Natural killer cell treated with Interleukin-12 subunit alpha and Interleukin-12 subunit beta and Interleukin-15 and Interleukin-18, amount 100 ng/mL, for 72 hours (primary cell): ENCODE data around the gene PSPC1. TPM values are rescaled to one million over a fixed set of nuclear protein-coding genes. Genes with fewer than 3 reads are reported as not detected.
"Not testable (repeated sequence)": the region's sequence is repeated elsewhere in the genome, so short reads cannot be mapped to it uniquely, and the experiment has no call there.

Experiments used
- ATAC-seq, 2 donors: fragments of 150-1000 bp; cut with Tn5 transposase in 1 of 2; sonication (Bioruptor Pico), chemical (Tn5 transposase) in 1 of 2; 2 replicates each; pipeline ENCODE4 v1.10.0; 2021
- DNase-seq: peaks from one replicate; pipeline ENCODE4 v3.0.0; 2022; ENCODE audit warnings: low spot score
- H3K27ac Mint-ChIP-seq, 2 donors: 1 replicate in 1 of 2; 2 replicates in 1 of 2; pipeline ENCODE4 v1.8.0; 2022; ENCODE audit warnings: mixed read lengths in 2 of 2, mild to moderate bottlenecking in 1 of 2, moderate library complexity in 1 of 2
- H3K27me3 Mint-ChIP-seq, 2 donors: 1 replicate in 1 of 2; 2 replicates in 1 of 2; pipeline ENCODE4 v1.8.0; 2022; ENCODE audit warnings: mixed read lengths in 2 of 2
- H3K36me3 Mint-ChIP-seq: one replicate; pipeline ENCODE4 v1.8.0; 2022; ENCODE audit warnings: mixed read lengths
- H3K4me1 Mint-ChIP-seq, 2 donors: 1 replicate in 1 of 2; 2 replicates in 1 of 2; pipeline ENCODE4 v1.8.0; 2022; ENCODE audit warnings: low read depth in 2 of 2, mixed read lengths in 2 of 2, mild to moderate bottlenecking in 1 of 2
- H3K4me3 Mint-ChIP-seq: one replicate; pipeline ENCODE4 v1.8.0; 2022; ENCODE audit warnings: mixed read lengths
- H3K9me3 Mint-ChIP-seq: 2 replicates; pipeline ENCODE4 v1.8.0; 2022; ENCODE audit warnings: mixed read lengths
- total RNA-seq, 2 donors: library from RNA; stranded (reverse); gene quantifications; one replicate each; pipeline ENCODE4 v1.2.3, GENCODE V29; 2022

PSPC1 gene
- total RNA-seq, 2 donors from 2014 or later, result 84.5 to 128 TPM

DNA sequence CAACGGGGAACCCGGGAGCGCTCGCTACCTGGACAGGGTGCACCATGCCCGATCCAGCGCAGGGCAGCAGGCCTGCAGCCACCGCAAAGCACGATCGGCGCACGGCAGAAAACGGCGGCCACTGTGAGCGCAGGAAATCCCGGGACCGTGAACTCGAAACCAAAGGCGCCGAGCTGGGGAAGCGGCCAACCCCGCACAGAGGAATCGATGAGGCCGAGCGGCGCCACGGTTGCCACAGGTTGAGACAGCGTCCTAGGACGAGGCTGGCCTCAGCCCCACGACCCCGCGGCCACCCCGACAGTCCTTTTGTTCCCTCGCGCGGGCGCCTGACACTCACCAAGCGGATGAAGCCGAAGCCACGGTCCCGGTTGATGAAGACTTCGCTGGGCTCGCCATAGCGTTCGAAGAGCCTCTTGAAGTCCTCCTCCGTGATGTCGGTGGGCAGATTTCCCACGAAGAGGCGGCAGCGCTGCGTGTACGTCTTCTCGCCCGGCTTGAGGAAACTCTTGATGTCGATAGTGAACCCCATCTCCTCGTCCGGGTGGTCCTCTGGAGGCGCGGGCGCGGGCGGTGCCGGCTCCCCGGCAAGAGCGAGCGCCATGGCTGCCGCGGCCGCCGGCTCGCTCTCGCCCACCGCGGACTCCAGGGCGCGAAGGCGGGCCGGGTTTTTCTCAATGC, 557 bp downstream of the PSPC1 start:
- peak; percentile 79 for DNase-seq
- Mint-ChIP-seq H3K4me1 (peaks cover 11 to 12% of the 10 kb centered on the region in 2 donors), H3K9me3 (no peaks in the 10 kb centered on the region), H3K36me3 (peaks cover 6% of the 10 kb centered on the region), H3K27ac (peak overlapping the region; percentile 92 to 96), H3K4me3 (peak overlapping the region; percentile 93), H3K27me3 (no peaks in the 10 kb centered on the region)
- ATAC-seq, result peak; percentile 77 to 87

DNA sequence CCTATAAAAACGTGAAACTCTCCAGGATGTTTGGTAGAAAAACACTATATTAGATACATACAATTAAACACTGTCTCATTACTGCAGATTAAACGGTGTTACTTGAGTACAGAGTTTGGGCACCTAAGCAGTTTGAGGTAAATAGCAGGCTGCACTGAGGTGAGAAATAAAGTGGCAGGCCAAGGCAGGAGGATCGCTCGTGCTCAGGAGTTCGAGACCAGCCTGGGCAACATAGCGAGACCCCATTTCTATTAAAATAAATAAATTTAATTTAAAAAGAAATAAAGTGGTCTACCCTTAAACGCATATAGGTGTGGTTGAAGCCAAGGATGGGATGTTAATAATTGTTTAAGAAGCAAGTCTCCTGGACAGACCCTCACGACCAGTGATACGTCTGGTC, 1.2 kb downstream of the PSPC1 start:
- peaks cover 6% of the 10 kb centered on the region for H3K36me3 Mint-ChIP-seq

DNA sequence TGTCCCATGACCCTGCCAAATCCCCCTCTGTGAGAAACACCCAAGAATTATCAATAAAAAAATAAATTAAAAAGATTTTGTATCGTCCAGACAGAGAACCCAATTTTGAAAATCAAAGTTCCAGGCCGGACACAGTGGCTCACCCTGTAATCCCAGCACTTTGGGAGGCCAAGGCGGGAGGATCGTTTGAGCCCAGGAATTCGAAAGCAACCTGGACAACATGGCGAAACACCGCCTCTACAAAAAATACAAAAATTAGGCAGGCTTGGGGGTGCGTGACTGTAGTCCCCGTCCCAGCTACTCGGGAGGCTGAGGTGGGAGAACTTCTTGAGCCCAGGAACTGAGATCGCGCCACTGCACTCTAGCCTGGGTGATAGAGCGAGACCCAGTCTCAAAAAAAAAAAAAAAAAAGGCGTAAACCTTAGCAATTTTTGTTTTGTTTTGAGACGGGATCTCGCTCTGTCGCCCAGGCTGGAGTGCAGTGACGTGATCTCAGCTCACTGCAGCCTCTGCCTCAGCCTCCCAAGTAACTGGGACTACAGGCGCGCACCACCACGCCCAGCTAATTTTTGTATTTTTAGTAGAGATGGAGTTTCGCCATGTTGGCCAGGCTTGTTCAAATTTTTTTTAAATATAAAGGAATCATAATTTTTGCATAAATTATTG, 1.9 kb downstream of the PSPC1 start:
- not testable (repeated sequence) for H3K36me3 Mint-ChIP-seq, DNase-seq, ATAC-seq, H3K27me3 Mint-ChIP-seq, H3K9me3 Mint-ChIP-seq
- H3K4me3 Mint-ChIP-seq, result peak overlapping the region; percentile 93
- H3K4me1 Mint-ChIP-seq, result peaks cover 12 to 14% of the 10 kb centered on the region in 2 donors
- peak overlapping the region; percentile 92 to 96 for H3K27ac Mint-ChIP-seq

More for the DNA sequence above, 1.2 kb downstream of the PSPC1 start:
- Mint-ChIP-seq H3K27ac (peak overlapping the region; percentile 92 to 96), H3K4me3 (peak overlapping the region; percentile 93), H3K9me3 (no peaks in the 10 kb centered on the region), H3K4me1 (peaks cover 11% of the 10 kb centered on the region in 2 donors), H3K27me3 (no peaks in the 10 kb centered on the region)
- ATAC-seq (no peak), DNase-seq (no peak)

DNA sequence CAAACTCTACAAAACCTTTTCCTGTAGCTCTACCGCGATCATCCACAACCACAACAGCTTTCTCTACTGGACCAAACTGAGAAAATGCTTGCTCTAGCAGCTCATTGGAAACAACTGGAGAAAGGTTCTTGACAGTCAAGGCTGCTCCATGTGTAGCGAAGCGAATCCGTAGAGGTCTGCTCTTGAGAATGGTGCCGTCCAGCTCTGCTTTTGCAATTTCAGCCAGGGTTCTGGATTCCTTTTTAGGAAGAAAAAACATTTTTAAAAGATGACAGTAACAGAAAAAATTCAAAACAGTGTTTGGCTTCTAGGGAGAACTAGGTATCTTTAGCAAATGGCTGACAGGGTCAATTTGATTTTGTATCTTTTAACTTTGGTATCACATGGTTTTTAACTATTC, 10.4 kb downstream of the PSPC1 start:
- Mint-ChIP-seq H3K4me3 (no peak overlapping the region), H3K4me1 (peaks cover 26% of the 10 kb centered on the region in 2 donors), H3K36me3 (no peaks in the 10 kb centered on the region), H3K27me3 (no peaks in the 10 kb centered on the region), H3K9me3 (no peaks in the 10 kb centered on the region), H3K27ac (no peak overlapping the region)
- DNase-seq, result no peak
- ATAC-seq, result no peak

DNA sequence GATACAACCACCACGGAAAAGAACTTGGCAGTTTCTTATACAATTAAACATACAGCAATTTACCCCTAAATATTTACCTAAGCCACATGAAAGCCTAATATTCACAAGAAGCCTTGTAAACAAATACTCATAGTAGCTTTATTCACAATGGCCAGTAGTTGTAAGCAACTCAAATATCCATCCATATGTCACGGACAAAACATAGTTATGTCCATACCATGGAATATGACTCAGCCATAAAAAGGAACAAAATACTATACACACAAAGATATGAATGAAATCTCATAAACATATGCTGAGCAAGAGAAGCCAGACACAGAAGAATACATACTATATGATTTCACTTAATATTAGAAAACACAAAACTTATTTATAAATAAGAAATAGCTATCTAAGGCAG, 12.9 kb downstream of the PSPC1 start:
- DNase-seq, result no peak
- no peaks in the 10 kb centered on the region for H3K9me3 Mint-ChIP-seq
- no peaks in the 10 kb centered on the region for H3K27me3 Mint-ChIP-seq
- no peak overlapping the region for H3K4me3 Mint-ChIP-seq
- peaks cover 21 to 25% of the 10 kb centered on the region in 2 donors for H3K4me1 Mint-ChIP-seq
- no peak overlapping the region for H3K27ac Mint-ChIP-seq
- no peaks in the 10 kb centered on the region for H3K36me3 Mint-ChIP-seq
- ATAC-seq, result no peak

DNA sequence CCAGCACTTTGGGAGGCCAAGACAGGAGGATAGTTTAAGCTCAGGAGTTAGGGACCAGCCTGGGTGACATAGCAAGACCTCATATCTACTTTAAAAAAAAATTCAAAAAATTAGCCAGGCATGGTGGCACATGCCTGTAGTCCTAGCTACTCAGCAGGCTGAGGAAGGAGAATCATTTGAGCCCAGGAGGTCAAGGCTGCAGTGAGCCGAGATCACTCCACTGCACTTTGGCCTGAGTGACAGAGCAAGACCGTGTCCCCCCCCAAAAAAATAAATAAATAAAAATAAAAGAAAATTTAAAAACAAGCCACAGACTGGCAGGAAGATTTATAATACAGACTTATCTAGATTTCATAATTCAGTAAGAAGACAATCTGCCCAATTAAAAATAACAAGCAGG, 14.8 kb downstream of the PSPC1 start:
- H3K36me3 Mint-ChIP-seq, result no peaks in the 10 kb centered on the region
- H3K4me3 Mint-ChIP-seq, result peak overlapping the region; percentile 10
- no peaks in the 10 kb centered on the region for H3K27me3 Mint-ChIP-seq
- peak overlapping the region in 1 of 2 donors; percentile 62 for H3K27ac Mint-ChIP-seq
- DNase-seq, result no peak
- H3K4me1 Mint-ChIP-seq, result peaks cover 27% of the 10 kb centered on the region in 2 donors
- ATAC-seq, result no peak
- H3K9me3 Mint-ChIP-seq, result no peaks in the 10 kb centered on the region

DNA sequence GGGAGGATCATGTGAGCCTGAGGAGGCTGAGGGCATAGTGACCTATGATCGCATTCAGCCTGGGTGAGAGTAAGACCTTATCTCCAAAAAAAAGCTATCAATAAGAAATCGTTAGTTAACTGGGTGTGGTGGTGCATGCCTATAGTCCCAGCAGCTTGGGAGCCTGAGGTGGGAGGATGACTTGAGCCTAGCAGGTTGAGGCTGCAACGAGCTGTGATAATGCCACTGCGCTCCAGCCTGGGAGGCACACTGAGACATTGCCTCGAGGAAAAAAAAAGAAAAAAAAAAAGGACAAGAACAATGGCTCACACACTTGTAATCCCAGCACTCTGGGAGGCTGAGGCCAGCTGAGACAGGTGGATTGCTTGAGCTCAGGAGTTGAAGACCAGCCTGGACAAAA, 16.2 kb downstream of the PSPC1 start:
- peaks cover 26 to 33% of the 10 kb centered on the region in 2 donors for H3K4me1 Mint-ChIP-seq
- no peaks in the 10 kb centered on the region for H3K9me3 Mint-ChIP-seq
- DNase-seq, result no peak
- no peak for ATAC-seq
- H3K27me3 Mint-ChIP-seq, result no peaks in the 10 kb centered on the region
- H3K36me3 Mint-ChIP-seq, result peaks cover 5% of the 10 kb centered on the region
- no peak overlapping the region for H3K4me3 Mint-ChIP-seq
- peak overlapping the region in 1 of 2 donors; percentile 39 for H3K27ac Mint-ChIP-seq

DNA sequence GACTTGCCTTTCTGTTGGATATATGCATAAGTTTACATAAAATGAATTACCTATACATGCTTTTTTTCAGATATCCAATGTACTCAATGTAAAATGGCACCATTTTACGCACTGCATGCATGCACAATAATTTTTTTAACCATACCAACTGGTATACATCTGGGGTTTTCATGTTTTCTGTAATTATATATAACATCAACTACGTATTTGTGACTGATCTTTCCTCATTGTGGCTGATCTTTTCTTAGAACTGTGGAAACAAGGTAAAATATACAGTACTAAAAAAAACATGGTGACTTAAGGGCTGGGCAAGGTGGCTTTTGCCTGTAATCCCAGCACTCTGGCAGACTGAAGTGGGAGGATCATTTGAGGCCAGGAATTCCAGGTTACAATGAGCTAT, 18.5 kb downstream of the PSPC1 start:
- Mint-ChIP-seq H3K9me3 (no peaks in the 10 kb centered on the region), H3K27me3 (no peaks in the 10 kb centered on the region), H3K36me3 (peaks cover 11% of the 10 kb centered on the region), H3K4me1 (peaks cover 27 to 34% of the 10 kb centered on the region in 2 donors), H3K27ac (no peak overlapping the region), H3K4me3 (no peak overlapping the region)
- DNase-seq (no peak), ATAC-seq (no peak)

DNA sequence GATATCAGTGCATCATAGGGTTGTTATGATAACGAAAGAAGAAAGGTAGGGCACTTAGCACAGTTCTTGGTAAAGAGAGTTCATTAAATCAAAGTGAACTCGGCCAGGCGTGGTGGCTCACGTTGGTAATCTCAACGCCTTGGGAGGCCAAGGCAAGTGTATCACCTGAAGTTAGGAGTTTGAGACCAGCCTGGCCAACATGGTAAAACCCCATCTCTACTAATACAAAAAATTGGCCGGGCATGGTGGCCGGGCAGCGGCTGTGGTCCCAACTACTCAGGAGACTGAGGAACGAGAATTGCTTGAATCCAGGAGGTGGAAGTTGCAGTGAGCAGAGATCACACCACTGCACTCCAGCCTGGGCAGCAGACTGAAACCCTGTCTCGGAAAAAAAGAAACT, 19.1 kb downstream of the PSPC1 start:
- Mint-ChIP-seq H3K9me3 (no peaks in the 10 kb centered on the region), H3K36me3 (peaks cover 11% of the 10 kb centered on the region), H3K27me3 (no peaks in the 10 kb centered on the region), H3K4me3 (no peak overlapping the region), H3K27ac (peak overlapping the region; percentile 21 to 57), H3K4me1 (peaks cover 27 to 34% of the 10 kb centered on the region in 2 donors)
- DNase-seq (no peak), ATAC-seq (no peak)

DNA sequence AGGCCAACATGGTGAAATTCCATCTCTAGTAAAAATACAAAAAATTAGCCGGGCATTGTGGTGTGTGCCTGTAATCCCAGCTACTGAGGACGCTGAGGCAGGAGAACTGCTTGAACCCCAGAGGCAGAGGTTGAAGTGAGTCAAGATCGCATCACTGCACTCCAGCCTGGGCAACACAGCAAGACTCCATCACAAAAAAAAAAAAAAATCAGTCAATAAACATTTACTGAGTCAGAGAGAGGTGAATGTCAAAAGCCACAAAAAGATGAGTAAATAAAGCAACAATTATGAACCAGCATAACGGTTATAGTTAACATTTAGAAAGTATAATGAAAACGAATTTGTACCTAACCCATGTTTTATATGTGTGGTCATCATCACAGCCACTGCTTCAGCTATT, 23.1 kb downstream of the PSPC1 start:
- Mint-ChIP-seq H3K27ac (peak overlapping the region in 1 of 2 donors; percentile 23), H3K27me3 (no peaks in the 10 kb centered on the region), H3K9me3 (no peaks in the 10 kb centered on the region), H3K4me3 (no peak overlapping the region), H3K4me1 (peaks cover 22 to 38% of the 10 kb centered on the region in 2 donors), H3K36me3 (peaks cover 21% of the 10 kb centered on the region)
- DNase-seq (no peak), ATAC-seq (no peak)

DNA sequence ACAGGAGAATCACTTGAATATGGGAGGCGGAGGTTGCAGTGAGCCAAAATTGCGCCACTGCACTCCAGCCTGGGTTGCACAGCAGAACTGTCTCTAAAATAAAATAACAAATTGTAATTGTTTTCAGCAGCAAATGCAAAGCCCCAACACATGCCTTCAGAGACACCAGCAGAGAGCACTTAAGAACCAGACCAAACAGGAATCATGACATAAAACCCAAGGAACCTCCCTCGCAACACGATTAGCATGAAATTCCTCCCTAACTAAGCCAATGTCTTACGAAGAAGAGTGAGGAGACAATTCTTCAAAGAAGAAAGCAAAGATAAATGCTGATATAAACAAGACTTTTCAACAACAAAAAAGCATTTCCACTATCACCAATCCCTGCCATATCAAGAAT, 40.1 kb downstream of the PSPC1 start:
- no peak for ATAC-seq
- Mint-ChIP-seq H3K36me3 (peaks cover 6% of the 10 kb centered on the region), H3K27me3 (no peaks in the 10 kb centered on the region), H3K9me3 (no peaks in the 10 kb centered on the region), H3K4me1 (peaks cover 4 to 15% of the 10 kb centered on the region in 2 donors), H3K4me3 (no peak overlapping the region), H3K27ac (no peak overlapping the region)
- no peak for DNase-seq

DNA sequence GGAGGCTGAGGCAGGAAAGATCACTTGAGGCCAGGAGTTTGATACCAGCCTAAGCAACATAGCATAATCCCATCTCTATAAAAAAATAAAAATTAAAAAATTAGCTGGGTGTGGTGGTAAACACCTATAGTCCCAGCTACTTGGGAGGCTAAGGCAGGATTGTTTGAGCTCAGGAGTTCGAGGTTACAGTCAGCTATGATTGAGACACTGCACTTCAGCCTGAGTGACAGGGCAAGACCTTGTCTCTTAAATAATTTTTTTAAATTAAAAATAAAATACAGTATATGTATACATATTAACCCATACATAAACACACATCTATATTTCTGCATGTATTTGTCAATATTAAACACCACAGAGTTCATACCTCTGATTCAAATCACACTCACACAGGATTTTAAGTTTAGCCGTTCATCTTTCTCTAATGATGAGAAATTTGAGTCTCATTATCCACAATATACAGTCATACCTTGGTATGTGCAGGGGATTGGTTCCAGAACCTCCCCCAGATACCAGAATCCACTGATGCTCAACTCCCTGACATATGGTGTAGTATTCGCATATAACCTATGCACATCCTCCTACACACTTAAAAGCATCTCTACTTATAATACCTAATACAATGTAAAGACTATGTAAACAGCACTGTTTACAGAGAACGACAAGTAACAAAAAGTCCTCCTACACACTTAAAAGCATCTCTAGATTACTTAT, 44.7 kb downstream of the PSPC1 start:
- ATAC-seq (no peak), DNase-seq (no peak)
- H3K27ac Mint-ChIP-seq, result no peak overlapping the region
- H3K9me3 Mint-ChIP-seq, result no peaks in the 10 kb centered on the region
- no peak overlapping the region for H3K4me3 Mint-ChIP-seq
- peaks cover 5 to 16% of the 10 kb centered on the region in 2 donors for H3K4me1 Mint-ChIP-seq
- H3K36me3 Mint-ChIP-seq, result peaks cover 6% of the 10 kb centered on the region
- no peaks in the 10 kb centered on the region for H3K27me3 Mint-ChIP-seq

DNA sequence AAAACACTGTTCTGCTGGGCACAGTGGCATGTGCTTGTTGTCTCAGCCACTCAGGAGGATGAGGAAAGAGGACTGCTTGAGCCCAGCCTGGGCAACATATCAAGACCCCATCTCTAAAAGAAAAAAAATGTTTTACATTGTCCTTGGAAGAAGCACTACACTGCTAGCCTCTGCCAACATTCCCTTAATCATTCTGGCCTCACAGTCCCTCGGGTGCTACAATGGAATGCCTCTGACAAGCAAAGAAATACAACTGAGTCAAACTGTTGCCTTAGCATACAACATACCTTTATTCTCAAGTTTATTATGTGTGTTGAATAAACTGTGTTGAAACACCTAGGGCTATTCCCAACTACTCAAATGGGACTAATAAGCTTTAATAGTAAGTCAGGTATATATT, 56.1 kb downstream of the PSPC1 start:
- Mint-ChIP-seq H3K4me3 (no peak overlapping the region), H3K36me3 (peaks cover 27% of the 10 kb centered on the region), H3K9me3 (no peaks in the 10 kb centered on the region), H3K4me1 (peaks cover 14% of the 10 kb centered on the region in 2 donors), H3K27ac (no peak overlapping the region), H3K27me3 (no peaks in the 10 kb centered on the region)
- DNase-seq (no peak), ATAC-seq (no peak)

DNA sequence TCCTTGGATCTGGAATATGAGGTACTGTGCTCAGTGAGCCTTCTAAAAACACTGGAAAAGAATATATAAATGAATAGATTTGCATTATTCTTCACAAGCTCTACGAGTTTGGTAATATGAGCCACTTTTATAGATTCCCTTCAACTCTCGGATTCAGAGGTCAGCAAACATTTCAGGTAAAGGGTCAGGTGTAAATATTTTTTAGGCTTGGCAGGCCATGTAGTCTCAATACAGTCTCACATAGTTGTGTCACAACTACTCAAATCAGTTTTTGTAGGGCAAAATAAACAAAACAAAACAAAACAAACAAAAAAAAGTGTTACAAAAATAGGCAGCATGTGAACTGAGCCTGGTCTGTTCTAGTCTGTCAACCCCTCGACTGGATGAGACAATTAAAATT, 57.4 kb downstream of the PSPC1 start:
- Mint-ChIP-seq H3K27me3 (no peaks in the 10 kb centered on the region), H3K36me3 (peaks cover 25% of the 10 kb centered on the region), H3K27ac (no peak overlapping the region), H3K9me3 (no peaks in the 10 kb centered on the region), H3K4me1 (peaks cover 6 to 13% of the 10 kb centered on the region in 2 donors), H3K4me3 (no peak overlapping the region)
- DNase-seq (no peak), ATAC-seq (no peak)
